ENCODE results near the gene MRPL12. TPM values are rescaled to one million over a fixed set of nuclear protein-coding genes. Genes with fewer than 3 reads are reported as not detected.

Gene MRPL12
- total RNA-seq, 2 experiments from 2014 or later, result 55.1 to 59.2 TPM

DNA sequence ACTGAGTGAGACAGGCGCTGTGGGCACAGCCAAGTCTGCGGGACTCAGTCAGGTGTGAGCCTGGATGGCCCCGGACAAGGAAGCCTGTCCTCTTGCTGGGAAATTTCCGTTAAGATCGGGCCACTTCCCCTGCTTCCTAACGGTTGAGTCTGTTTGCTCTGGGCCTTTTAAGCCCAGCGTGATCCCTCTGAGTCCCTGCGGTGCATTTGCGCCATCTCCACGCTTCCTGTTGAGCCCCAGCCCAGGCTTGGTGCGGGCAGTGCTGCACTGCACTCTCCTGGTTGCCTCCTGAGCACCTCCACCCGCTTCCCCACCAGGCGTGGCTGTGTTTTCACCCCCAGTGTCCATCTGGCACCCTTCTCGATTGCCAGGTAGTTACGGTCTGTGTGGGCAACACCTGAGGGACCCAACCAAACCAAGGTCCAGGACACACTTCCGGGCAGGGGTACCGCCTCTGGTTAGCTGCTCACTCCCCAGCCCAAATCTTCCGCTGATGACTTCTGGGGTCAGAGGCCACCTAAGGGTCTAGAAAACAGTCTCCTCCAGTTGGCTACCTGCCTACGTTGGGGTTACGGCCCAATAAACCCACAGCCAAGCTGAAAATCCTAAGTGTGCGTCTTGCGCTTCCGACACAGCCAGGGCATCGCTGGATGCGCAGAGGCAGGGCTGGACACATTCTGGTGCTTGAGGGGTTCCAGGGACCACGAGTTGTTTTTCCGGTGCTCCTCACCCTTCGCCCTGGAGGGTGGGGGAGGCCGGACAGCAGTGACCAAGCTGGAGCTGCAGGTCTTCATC, 7.5 kb downstream of the MRPL12 start:
- peak; percentile 26 for ATAC-seq (ENCODE audit: low read depth)
- no peaks in the 10 kb centered on the region for H3K27me3 Mint-ChIP-seq
- POLR2A ChIA-PET, result interaction anchor here (0.7 to 4.2 kb wide), 9 partner anchors 8 to 606 kb away, joined by 3 to 59 read pairs (median 4); partner anchors contain the start of genes ARL16, GPS1, HGS and MCRIP1
- H3K9me3 Mint-ChIP-seq, result no peaks in the 10 kb centered on the region
- peaks cover 8% of the 10 kb centered on the region for H3K36me3 Mint-ChIP-seq
- peak overlapping the region; percentile 78 for H3K4me3 Mint-ChIP-seq
- DNase-seq, result peak; percentile 63
- H3K27ac Mint-ChIP-seq, result peak overlapping the region; percentile 86
- peaks cover 18% of the 10 kb centered on the region for H3K4me1 Mint-ChIP-seq

GRCh38 chr17:81711814-81712467, 8.8 kb downstream of the MRPL12 start, which contains the start of gene SLC25A10:
TSS of gene SLC25A10 (plus strand) at chr17:81712284. CDS start at chr17:81712427, 143 bp downstream.
- peak within 1 kb of the TSS; percentile 86 for H3K27ac Mint-ChIP-seq
- H3K4me3 Mint-ChIP-seq, result peak within 1 kb of the TSS; percentile 89
- POLR2A ChIA-PET, result interaction anchor here (0.6 to 4.2 kb wide), 11 partner anchors 9 to 1569 kb away, joined by 3 to 59 read pairs (median 5); partner anchors contain the start of genes ARL16, HGS and MRPL12
- H3K9me3 Mint-ChIP-seq, result no peaks in the 10 kb centered on the region
- ATAC-seq (ENCODE audit: low read depth) (peak; percentile 85), DNase-seq (peak; percentile 92)
- H3K4me1 Mint-ChIP-seq, result peaks cover 17% of the 10 kb centered on the region
- no peaks in the 10 kb centered on the region for H3K36me3 Mint-ChIP-seq
- no peaks in the 10 kb centered on the region for H3K27me3 Mint-ChIP-seq

GRCh38 chr17:81712468-81713003, 9.4 kb downstream of the MRPL12 start:
- Mint-ChIP-seq H3K36me3 (no peaks in the 10 kb centered on the region), H3K4me3 (peak overlapping the region; percentile 89), H3K9me3 (no peaks in the 10 kb centered on the region), H3K4me1 (peaks cover 17% of the 10 kb centered on the region), H3K27ac (peak overlapping the region; percentile 77), H3K27me3 (no peaks in the 10 kb centered on the region)
- POLR2A ChIA-PET, result interaction anchor here (0.6 to 4.2 kb wide), 6 partner anchors 10 to 153 kb away, joined by 3 to 59 read pairs (median 4); partner anchors contain the start of genes ARL16, CCDC137, HGS and MRPL12
- ATAC-seq (ENCODE audit: low read depth) (peak; percentile 24), DNase-seq (no peak)

GRCh38 chr17:81713004-81713555, 9.9 kb downstream of the MRPL12 start:
- Mint-ChIP-seq H3K4me1 (peaks cover 17% of the 10 kb centered on the region), H3K27me3 (no peaks in the 10 kb centered on the region), H3K4me3 (peak overlapping the region; percentile 89), H3K36me3 (no peaks in the 10 kb centered on the region), H3K9me3 (no peaks in the 10 kb centered on the region), H3K27ac (peak overlapping the region; percentile 77)
- POLR2A ChIA-PET, result interaction anchor here (0.6 to 4.2 kb wide), 6 partner anchors 10 to 153 kb away, joined by 3 to 59 read pairs (median 4); partner anchors contain the start of genes ARL16, CCDC137, HGS and MRPL12
- no peak for DNase-seq
- ATAC-seq (ENCODE audit: low read depth), result no peak

DNA sequence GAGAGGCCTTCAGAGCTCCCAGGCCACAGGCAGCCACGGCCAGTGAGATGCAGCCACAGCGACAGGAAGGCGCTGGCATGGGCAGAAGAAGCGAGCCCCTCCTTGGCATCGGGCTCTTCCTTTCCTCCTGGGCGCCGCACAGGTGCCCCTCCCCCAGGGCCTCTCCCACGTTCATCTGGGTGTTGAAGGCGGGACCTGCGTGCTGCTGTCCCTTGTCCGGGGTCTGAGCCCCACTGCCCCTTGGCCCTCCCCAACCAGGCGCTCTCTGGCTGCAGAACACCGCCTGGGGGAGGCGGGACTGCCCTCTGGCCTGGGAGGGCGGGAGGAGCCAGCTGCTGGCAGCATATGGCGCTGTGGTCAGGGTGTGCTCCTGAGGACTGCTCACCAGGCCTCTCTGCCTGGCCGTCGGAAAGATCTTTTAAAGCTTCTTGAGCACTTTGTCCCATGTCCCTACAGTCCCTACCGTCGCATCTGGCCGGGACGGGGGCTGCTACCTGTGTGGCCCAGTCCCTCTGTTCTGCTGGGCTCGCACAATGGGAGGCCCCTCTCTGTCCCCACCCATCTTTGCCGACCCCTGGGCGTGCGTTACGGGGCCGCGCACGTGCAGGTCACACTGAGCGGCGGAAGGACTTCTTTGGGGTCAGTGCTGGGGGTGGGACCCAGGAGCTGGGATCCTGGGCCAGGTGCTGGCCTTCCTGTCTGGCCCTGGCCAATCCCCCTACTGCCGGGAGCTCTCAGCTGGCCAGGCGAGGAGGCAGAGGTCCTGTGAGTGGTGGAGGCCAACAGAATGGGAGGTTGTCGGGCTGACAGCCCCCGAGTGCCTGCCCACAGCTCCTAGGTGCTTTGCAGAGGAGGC, 10.6 kb downstream of the MRPL12 start:
- Mint-ChIP-seq H3K4me1 (peaks cover 17% of the 10 kb centered on the region), H3K27ac (no peak overlapping the region), H3K4me3 (peak overlapping the region; percentile 22), H3K27me3 (no peaks in the 10 kb centered on the region), H3K36me3 (no peaks in the 10 kb centered on the region), H3K9me3 (no peaks in the 10 kb centered on the region)
- ATAC-seq (ENCODE audit: low read depth), result no peak
- DNase-seq, result no peak
- POLR2A ChIA-PET, result interaction anchor here (1.3 to 4.2 kb wide), 3 partner anchors 11 to 30 kb away, joined by 4 to 59 read pairs (median 15); partner anchors contain the start of genes ARL16, HGS and MRPL12

GRCh38 chr17:81714412-81715106, 11.4 kb downstream of the MRPL12 start:
- DNase-seq, result no peak
- POLR2A ChIA-PET, result interaction anchor here (0.5 to 4.2 kb wide), 2 partner anchors 12 to 209 kb away, joined by 3 to 59 read pairs; partner anchors contain the start of gene MRPL12
- no peak overlapping the region for H3K4me3 Mint-ChIP-seq
- no peak overlapping the region for H3K27ac Mint-ChIP-seq
- H3K36me3 Mint-ChIP-seq, result peaks cover 1% of the 10 kb centered on the region
- ATAC-seq (ENCODE audit: low read depth), result no peak
- no peaks in the 10 kb centered on the region for H3K9me3 Mint-ChIP-seq
- H3K27me3 Mint-ChIP-seq, result no peaks in the 10 kb centered on the region
- peaks cover 17% of the 10 kb centered on the region for H3K4me1 Mint-ChIP-seq

DNA sequence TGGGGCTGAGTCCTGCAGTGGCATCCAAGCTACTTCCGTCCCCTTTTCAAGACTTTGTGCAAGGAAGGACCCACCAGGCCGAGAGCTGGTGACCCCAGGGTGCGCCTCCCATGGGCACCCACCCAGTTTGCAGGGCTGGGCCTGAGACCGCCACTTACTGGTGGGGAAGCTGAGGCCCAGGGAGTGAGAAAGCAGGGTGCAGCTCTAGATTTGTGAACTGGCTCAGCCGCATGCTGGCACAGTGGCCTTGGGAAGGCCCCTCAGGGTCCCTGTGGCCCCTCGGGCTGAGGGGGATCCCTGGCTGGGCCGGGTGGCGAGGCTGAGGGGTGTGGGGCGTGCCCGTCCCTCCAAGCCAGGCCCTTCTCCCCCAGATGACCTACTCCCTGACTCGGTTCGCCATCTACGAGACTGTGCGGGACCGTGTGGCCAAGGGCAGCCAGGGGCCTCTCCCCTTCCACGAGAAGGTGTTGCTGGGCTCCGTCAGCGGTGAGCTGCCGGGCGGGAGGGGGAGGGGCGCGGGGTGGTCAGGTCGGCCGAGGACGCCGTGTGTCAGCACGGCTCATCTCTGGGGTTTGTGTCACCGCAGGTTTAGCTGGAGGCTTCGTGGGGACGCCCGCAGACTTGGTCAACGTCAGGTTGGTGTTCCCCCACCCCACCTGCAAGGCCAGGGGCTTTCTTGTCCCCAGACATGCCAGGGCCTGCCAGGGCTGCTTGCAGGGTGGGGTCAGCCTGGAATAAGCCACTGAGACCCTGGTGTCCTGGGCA, 12.1 kb downstream of the MRPL12 start:
- H3K27ac Mint-ChIP-seq, result no peak overlapping the region
- ATAC-seq (ENCODE audit: low read depth), result no peak
- POLR2A ChIA-PET, result interaction anchor here (0.5 kb wide), 1 partner anchor 210 kb away, joined by 3 read pairs; no protein-coding TSS in a partner anchor

DNA sequence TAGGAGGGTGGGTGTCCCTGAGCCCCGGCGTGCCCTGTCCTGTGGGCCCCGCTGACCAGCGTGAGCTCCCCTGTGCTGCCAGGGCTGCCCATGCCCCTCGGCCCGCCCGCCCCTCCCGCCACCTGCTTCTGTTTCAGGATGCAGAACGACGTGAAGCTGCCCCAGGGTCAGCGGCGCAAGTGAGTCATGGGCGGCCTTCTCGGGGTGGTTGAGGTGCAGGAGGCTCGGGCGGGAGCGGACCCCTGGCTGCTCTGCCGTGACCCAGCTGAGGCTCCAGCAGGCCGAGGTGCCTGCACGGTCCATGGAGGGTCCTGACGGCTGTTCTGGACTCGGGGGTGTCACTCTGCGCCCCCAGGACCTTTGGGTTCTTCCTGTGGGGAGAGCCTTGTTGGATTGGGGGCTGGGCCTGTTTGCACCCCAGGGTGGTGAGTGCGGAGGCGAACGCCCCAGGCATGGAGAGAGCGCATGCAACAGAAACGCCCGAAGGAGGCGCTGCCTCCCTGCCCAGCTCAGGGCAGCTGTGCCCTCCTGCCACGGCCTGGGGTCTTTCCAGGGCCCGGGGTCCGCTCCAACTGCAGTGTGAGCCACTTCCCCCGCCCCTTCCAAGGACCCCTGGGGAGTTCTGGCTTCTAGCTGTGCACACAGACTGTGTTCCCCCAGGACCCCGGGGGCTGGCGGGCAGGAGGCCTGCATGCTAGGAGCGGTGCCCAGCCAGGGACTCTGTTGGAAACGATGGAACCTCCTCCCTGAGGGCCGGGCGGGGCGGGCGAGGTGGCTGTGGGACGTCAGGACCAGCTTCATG, 12.9 kb downstream of the MRPL12 start:
- H3K4me1 Mint-ChIP-seq, result peaks cover 7% of the 10 kb centered on the region
- DNase-seq, result no peak
- no peak for ATAC-seq (ENCODE audit: low read depth)
- H3K27ac Mint-ChIP-seq, result no peak overlapping the region
- H3K27me3 Mint-ChIP-seq, result no peaks in the 10 kb centered on the region
- POLR2A ChIA-PET, result no interaction called here
- H3K4me3 Mint-ChIP-seq, result no peak overlapping the region
- H3K36me3 Mint-ChIP-seq, result peaks cover 1% of the 10 kb centered on the region
- H3K9me3 Mint-ChIP-seq, result no peaks in the 10 kb centered on the region

More for the DNA sequence above, 12.1 kb downstream of the MRPL12 start:
- Mint-ChIP-seq H3K27me3 (no peaks in the 10 kb centered on the region), H3K36me3 (peaks cover 1% of the 10 kb centered on the region), H3K4me3 (no peak overlapping the region), H3K9me3 (no peaks in the 10 kb centered on the region), H3K4me1 (peaks cover 14% of the 10 kb centered on the region)
- DNase-seq, result no peak

DNA sequence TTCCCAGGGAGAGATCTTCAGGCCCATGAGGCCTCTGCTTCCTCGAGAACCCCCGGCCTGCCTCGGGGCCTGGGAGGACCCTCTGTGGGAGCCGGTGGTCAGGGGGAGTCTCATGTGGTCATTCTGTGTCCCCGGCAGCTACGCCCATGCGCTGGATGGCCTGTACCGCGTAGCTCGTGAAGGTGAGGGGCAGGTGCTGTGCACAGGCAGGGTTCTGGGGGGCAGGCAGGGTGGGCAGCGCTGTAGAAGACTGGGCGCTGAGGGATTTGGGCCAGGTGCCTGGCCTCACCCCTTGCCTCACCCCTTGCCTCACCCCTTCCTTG, 13.5 kb downstream of the MRPL12 start:
- Mint-ChIP-seq H3K9me3 (no peaks in the 10 kb centered on the region), H3K36me3 (peaks cover 1% of the 10 kb centered on the region), H3K27me3 (no peaks in the 10 kb centered on the region), H3K27ac (no peak overlapping the region), H3K4me3 (no peak overlapping the region), H3K4me1 (peaks cover 7% of the 10 kb centered on the region)
- POLR2A ChIA-PET, result no interaction called here
- DNase-seq (no peak), ATAC-seq (ENCODE audit: low read depth) (no peak)

DNA sequence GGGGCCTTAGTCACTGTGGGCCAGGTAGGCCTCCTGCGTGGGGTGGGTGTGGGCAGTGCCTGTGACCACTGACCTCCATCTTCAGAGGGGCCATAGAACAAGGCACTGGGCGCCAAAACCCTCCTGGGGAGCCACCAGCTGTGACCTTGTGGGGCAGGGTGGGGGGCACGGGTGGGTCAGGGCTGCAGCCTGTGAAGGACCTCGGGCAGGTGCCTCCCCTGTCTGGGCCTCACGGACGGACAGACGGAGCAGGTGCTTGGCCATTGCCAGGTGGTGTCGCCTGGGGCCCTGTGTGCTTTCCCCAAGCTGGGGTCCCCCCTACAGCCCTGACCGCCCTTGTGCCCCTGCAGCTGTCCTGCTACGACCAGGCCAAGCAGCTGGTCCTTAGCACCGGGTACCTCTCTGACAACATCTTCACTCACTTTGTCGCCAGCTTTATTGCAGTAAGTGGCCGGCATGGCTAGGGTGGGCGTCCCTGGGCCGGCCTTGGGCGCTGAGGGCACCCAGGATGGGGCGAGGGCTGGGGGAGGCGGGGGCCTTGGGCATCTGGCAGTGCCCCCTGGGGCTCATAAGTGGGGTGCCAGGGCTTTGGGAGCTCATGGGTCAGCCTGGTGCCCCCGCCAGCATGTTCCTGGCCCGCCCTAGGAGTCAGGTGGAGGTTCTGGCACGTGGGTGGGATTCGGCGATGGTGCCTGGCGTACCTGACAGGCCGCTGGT, 14.0 kb downstream of the MRPL12 start:
- peaks cover 1% of the 10 kb centered on the region for H3K36me3 Mint-ChIP-seq
- H3K27me3 Mint-ChIP-seq, result no peaks in the 10 kb centered on the region
- POLR2A ChIA-PET, result no interaction called here
- no peak overlapping the region for H3K4me3 Mint-ChIP-seq
- DNase-seq (no peak), ATAC-seq (ENCODE audit: low read depth) (no peak)
- H3K4me1 Mint-ChIP-seq, result peaks cover 7% of the 10 kb centered on the region
- H3K27ac Mint-ChIP-seq, result no peak overlapping the region
- no peaks in the 10 kb centered on the region for H3K9me3 Mint-ChIP-seq
